PC-3 (cell line): ENCODE results near the gene GRIA1.

Source experiments
- EZH2 ChIP-seq: fragments of 300-600 bp; sonication (generic); IDR thresholded peaks from one replicate; pipeline ENCODE4 v1.6.1; 2017; ENCODE audit warnings: antibody characterized with exemption, mild to moderate bottlenecking, low read length; ENCODE audit not compliant: unreplicated experiment
- TF ChIP-seq, protein P1 (sequence below): fragments of 300-600 bp; sonication (generic); conservative IDR thresholded peaks from 2 replicates; pipeline ENCODE4 v1.5.1; 2017; ENCODE audit warnings: antibody characterized with exemption, low read depth, mild to moderate bottlenecking, low read length

GRCh38 chr5:153702265-153702664, 211.8 kb downstream of the GRIA1 start:
- TF ChIP-seq, protein P1, sequence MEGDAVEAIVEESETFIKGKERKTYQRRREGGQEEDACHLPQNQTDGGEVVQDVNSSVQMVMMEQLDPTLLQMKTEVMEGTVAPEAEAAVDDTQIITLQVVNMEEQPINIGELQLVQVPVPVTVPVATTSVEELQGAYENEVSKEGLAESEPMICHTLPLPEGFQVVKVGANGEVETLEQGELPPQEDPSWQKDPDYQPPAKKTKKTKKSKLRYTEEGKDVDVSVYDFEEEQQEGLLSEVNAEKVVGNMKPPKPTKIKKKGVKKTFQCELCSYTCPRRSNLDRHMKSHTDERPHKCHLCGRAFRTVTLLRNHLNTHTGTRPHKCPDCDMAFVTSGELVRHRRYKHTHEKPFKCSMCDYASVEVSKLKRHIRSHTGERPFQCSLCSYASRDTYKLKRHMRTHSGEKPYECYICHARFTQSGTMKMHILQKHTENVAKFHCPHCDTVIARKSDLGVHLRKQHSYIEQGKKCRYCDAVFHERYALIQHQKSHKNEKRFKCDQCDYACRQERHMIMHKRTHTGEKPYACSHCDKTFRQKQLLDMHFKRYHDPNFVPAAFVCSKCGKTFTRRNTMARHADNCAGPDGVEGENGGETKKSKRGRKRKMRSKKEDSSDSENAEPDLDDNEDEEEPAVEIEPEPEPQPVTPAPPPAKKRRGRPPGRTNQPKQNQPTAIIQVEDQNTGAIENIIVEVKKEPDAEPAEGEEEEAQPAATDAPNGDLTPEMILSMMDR, result no peak
- TF ChIP-seq EZH2, result no peak
